Prostate gland (tissue), 2 donors: ENCODE measurements around the gene TMEM18. TPM values are rescaled to one million over a fixed set of nuclear protein-coding genes. Genes with fewer than 3 reads are reported as not detected.

Experiments
- DNase-seq: peaks from one replicate; pipeline ENCODE4 v3.0.0-alpha.2; 2019; ENCODE audit warnings: low spot score
- H3K27ac ChIP-seq, 2 donors: fragments of 200-600 bp; sonication (generic); 2 replicates each; pipeline ENCODE4 v1.5.1; 2017 to 2019
- H3K27me3 ChIP-seq: fragments of 200-600 bp; sonication (generic); replicated peaks from 2 replicates; pipeline ENCODE4 v1.5.1; 2019; ENCODE audit not compliant: insufficient read depth
- H3K36me3 ChIP-seq, 2 donors: fragments of 200-600 bp; sonication (generic); 1 replicate in 1 of 2; 2 replicates in 1 of 2; pipeline versions ENCODE4 v1.5.1 to v1.8.1; 2017 to 2019
- H3K4me1 ChIP-seq: fragments of 200-600 bp; sonication (generic); replicated peaks from 2 replicates; pipeline ENCODE4 v1.5.1; 2019
- H3K4me3 ChIP-seq, 2 donors: fragments of 200-600 bp; sonication (generic); 2 replicates each; pipeline ENCODE4 v1.5.1; 2017 to 2019
- H3K9me3 ChIP-seq: fragments of 200-600 bp; sonication (generic); 2 replicates; pipeline ENCODE4 v1.5.1; 2017
- POLR2A ChIP-seq: fragments of 450-650 bp; IDR thresholded peaks from one replicate; pipeline ENCODE4 v1.6.1; 2016; ENCODE audit warnings: antibody characterized with exemption, mild to moderate bottlenecking
- POLR2AphosphoS5 ChIP-seq: sonication (generic); formaldehyde crosslinking; IDR thresholded peaks from one replicate; pipeline ENCODE4 v1.6.1; 2017; ENCODE audit warnings: antibody characterized with exemption
- WGBS: methylation state at CpG from one replicate; pipeline ENCODE4 v1.1.5; 2018; 5-methylcytosine and 5-hydroxymethylcytosine counted together
- intact Hi-C: fragments of 100-400 bp; cut with DNase I; formaldehyde crosslinking; loops from one replicate; pipeline ENCODE4 v1.14.2; 2022
- total RNA-seq, 2 donors: library from RNA; depleted of rRNA; stranded (reverse); fragments of >200 nt; gene quantifications; one replicate each; pipeline ENCODE4 v1.1.0, GENCODE V29; 2016
- TF ChIP-seq, protein P1 (sequence below), 4 experiments: fragments of 200-600 bp in 2 of 4; fragments of 450-650 bp in 2 of 4; sonication (generic) in 2 of 4; IDR thresholded peaks; 1 replicate in 3 of 4; 2 replicates in 1 of 4; pipeline ENCODE4 v1.5.1; 2016 to 2019; ENCODE audit warnings: antibody characterized with exemption in 4 of 4, mild to moderate bottlenecking in 2 of 4, moderate library complexity in 2 of 4

TMEM18 gene
- total RNA-seq, 2 donors from 2014 or later = 17.7 to 19.3 TPM

DNA sequence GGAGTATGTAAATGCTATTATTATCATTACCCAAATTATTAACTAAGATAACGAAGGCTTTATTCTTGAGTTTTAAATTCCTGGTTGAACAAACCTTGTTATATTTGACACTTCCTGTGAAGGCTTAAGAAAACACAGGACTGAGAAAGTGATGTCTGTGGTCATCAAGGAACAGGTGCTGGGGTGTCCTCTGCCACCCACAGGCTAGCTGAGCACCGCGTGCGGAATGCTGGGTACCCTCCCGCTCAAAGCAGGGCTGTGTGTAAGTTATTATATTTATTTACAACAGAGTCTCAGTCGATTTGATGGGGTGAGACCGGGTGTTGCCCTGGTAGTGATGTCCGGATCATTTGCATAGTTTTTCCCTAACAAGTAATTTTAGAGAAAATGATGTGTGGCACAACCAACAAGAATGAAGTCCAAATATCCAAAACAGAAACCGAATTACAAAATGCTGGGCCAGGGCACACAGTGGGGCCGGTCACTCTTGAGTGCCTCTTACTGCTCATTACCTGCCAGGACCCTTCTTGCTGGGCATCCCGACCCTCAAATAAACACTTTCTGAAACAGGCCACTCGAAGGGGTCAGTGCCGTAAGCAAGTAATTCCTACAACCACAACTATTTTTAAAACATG is 49.2 kb downstream of the TMEM18 start:
- Histone ChIP-seq H3K27me3 (no peaks in the 10 kb centered on the region), H3K4me1 (no peaks in the 10 kb centered on the region), H3K9me3 (no peaks in the 10 kb centered on the region), H3K36me3 (no peaks in the 10 kb centered on the region), H3K4me3 (no peak overlapping the region), H3K27ac (no peak overlapping the region)
- intact Hi-C loops = no loop called here
- TF ChIP-seq, protein P1, sequence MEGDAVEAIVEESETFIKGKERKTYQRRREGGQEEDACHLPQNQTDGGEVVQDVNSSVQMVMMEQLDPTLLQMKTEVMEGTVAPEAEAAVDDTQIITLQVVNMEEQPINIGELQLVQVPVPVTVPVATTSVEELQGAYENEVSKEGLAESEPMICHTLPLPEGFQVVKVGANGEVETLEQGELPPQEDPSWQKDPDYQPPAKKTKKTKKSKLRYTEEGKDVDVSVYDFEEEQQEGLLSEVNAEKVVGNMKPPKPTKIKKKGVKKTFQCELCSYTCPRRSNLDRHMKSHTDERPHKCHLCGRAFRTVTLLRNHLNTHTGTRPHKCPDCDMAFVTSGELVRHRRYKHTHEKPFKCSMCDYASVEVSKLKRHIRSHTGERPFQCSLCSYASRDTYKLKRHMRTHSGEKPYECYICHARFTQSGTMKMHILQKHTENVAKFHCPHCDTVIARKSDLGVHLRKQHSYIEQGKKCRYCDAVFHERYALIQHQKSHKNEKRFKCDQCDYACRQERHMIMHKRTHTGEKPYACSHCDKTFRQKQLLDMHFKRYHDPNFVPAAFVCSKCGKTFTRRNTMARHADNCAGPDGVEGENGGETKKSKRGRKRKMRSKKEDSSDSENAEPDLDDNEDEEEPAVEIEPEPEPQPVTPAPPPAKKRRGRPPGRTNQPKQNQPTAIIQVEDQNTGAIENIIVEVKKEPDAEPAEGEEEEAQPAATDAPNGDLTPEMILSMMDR (IDR thresholded peaks at IDR 0.05) = no peak
- TF ChIP-seq POLR2A (no peak), POLR2AphosphoS5 (no peak)
- 89% methylated on average over 13 of the region's 13 CpGs for WGBS
- no peak for DNase-seq

DNA sequence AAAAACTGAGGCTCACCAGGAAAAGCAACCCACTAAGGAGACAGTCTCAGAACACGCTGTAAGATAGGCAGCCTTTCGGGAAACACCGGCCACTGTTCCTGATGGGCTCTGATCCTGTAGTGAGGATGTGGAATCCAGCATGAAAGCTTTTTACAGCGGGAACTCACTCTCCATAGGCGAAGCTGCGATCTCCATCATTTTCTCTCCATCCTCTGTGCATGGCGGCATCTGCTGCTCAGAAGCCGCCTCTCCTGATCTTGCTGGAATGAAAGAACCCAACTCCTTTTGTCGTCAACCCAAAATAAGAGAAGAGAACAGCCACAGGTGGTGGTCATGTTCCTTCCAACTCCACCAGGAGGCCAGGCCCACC is 49.9 kb downstream of the TMEM18 start:
- Histone ChIP-seq H3K4me1 (no peaks in the 10 kb centered on the region), H3K4me3 (no peak overlapping the region), H3K27ac (no peak overlapping the region), H3K9me3 (no peaks in the 10 kb centered on the region), H3K27me3 (no peaks in the 10 kb centered on the region), H3K36me3 (no peaks in the 10 kb centered on the region)
- no peak for TF ChIP-seq POLR2A
- TF ChIP-seq POLR2AphosphoS5 = no peak
- TF ChIP-seq, protein P1 (IDR thresholded peaks at IDR 0.05) = no peak
- no peak for DNase-seq
- WGBS = 95% methylated on average over 9 of the region's 9 CpGs
- intact Hi-C loops = no loop called here

DNA sequence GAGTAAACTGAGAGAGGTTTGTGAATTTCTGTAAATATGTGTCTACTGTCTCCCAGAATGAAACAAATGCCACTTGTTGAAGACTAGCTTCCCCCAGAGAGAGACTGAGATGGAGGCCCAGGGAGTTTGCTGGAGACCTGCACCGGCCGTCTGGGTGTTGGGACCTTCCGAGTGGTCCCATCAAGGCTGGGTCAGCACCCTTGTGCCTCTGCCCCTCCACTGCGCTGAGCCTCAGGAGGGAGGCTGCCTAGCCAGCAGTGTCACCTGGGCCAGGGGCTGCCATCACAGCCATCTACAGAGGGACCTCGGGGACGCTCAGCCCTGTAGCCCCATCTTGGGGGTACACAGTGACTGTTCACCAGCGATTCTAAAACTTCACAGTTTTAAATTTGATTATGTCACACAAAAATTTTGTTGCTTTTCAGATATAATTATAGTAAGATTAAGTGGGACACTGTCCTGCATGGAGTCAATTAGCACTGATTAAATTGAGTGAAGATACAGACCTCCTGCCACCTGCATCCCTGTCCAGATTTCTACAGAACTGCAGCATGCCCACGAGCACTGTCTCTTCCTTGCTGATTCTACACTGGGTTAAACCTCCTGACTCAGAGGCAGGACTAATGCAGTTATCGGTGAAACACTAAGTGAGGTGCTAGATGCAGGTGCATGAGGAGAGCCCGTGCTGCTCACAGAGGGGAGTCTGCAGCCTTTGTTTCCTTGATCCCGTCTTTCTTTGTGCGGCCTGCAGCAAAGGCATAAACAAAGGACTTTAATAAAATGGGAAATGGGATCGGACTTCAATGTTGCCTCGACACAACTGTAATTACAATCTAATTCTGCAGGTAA is 50.5 kb downstream of the TMEM18 start:
- Histone ChIP-seq H3K4me3 (no peak overlapping the region), H3K27ac (no peak overlapping the region), H3K36me3 (no peaks in the 10 kb centered on the region), H3K9me3 (no peaks in the 10 kb centered on the region), H3K27me3 (no peaks in the 10 kb centered on the region), H3K4me1 (no peaks in the 10 kb centered on the region)
- WGBS = 93% methylated on average over 14 of the region's 14 CpGs
- intact Hi-C loops = no loop called here
- no peak for DNase-seq
- TF ChIP-seq POLR2A (no peak), POLR2AphosphoS5 (no peak)
- TF ChIP-seq, protein P1 (IDR thresholded peaks at IDR 0.05) = no peak

DNA sequence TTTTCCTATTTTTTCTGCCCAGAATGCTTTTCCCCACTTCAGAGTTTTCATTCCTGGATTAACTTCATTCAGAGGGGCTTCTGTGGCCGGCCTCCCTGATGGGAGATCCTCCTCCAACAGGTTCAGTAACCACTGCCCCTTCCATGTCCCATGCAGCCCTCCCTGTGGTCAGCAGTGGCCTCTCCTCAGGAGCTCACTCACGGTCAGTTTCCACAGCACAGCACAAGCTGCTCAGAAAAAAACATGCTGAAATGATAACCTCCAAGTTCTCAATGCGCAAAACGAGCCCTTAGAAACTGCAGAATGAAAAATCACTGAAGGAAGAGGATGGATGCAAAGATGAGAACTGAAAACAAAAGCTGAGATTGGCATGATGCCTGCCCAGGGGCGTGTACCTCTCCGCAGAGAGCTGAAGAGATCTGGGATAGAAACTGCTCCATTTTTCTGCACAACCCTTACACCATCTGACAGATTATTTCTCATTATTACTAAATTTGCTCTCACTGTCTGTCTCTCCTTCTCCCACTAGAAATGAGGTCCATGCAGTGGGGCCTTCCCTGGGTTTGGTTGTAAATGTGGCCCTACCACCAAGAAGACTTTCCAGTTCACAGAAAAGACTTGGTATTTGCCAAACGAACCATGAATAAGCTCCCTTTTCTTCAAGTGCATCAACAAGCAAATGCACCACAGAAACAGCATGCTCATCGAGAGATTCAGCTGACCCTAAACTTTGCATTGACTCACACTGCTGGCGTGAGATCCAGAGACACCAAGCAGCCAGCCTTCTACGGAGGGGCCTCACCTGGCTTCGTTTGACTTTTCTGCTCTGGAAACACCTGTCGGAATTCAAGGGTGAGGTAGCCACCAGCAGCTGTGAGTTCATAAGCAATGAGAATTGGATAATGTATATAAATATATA is 51.5 kb downstream of the TMEM18 start:
- 73% methylated on average over 12 of the region's 12 CpGs for WGBS
- Histone ChIP-seq H3K27me3 (no peaks in the 10 kb centered on the region), H3K4me1 (no peaks in the 10 kb centered on the region), H3K4me3 (no peak overlapping the region), H3K27ac (no peak overlapping the region), H3K36me3 (no peaks in the 10 kb centered on the region), H3K9me3 (no peaks in the 10 kb centered on the region)
- intact Hi-C loops = no loop called here
- no peak for DNase-seq
- TF ChIP-seq POLR2A (no peak), POLR2AphosphoS5 (no peak)
- TF ChIP-seq, protein P1 (IDR thresholded peaks at IDR 0.05) = no peak
